SK-N-SH (cell line): Measurements from ENCODE around the gene PACC1. TPM values are rescaled to one million over a fixed set of nuclear protein-coding genes. Genes with fewer than 3 reads are reported as not detected.

Experiments used
- CTCF ChIA-PET: fragments of 300-600, 350-600 bp; formaldehyde crosslinking; extraction: SDS; loops from one replicate; lab custom pipeline; 2021; lab: Yijun Ruan, JAX
- POLR2A ChIA-PET: fragments of 350-600 bp; sonication (Branson Sonifier 250); formaldehyde crosslinking; extraction: SDS; loops from one replicate; lab custom pipeline; 2020; ENCODE audit warnings: antibody characterized with exemption, inconsistent platforms; lab: Yijun Ruan, JAX
- DNase-seq: peaks from one replicate; pipeline ENCODE4 v3.0.0; 2012
- H2AFZ ChIP-seq: fragments of 200-600 bp; sonication (generic); 2 replicates; pipeline ENCODE4 v1.8.1; 2016; ENCODE audit warnings: antibody characterized with exemption, mild to moderate bottlenecking, low read depth
- H3F3A ChIP-seq: fragments of 200-600 bp; sonication (generic); replicated peaks from 2 replicates; pipeline ENCODE3; 2016; ENCODE audit warnings: antibody characterized with exemption, mild to moderate bottlenecking; ENCODE audit not compliant: insufficient read depth
- H3K27ac ChIP-seq, 2 experiments: fragments of 200-500 bp in 1 of 2; fragments of 200-600 bp in 1 of 2; sonication (Bioruptor generic) in 1 of 2; sonication (generic), shearing (Covaris generic) in 1 of 2; 2 replicates each; pipeline versions ENCODE4 v1.5.1 to v1.6.1; 2014 to 2016; ENCODE audit warnings: low read depth in 2 of 2, inconsistent platforms in 1 of 2, low read length in 1 of 2, mild to moderate bottlenecking in 1 of 2, mixed read lengths in 1 of 2
- H3K27me3 ChIP-seq: fragments of 200-600 bp; sonication (generic), shearing (Covaris generic); 2 replicates; pipeline ENCODE4 v1.6.1; 2016; ENCODE audit warnings: mixed run types; ENCODE audit not compliant: insufficient read depth
- H3K36me3 ChIP-seq, 2 experiments: fragments of 200-500 bp in 1 of 2; fragments of 200-600 bp in 1 of 2; sonication (Bioruptor generic) in 1 of 2; sonication (generic) in 1 of 2; replicated peaks in 1 of 2; 2 replicates each; pipeline versions ENCODE3 to v1.5.1; 2014 to 2016; ENCODE audit warnings: low read length in 1 of 2, mild to moderate bottlenecking in 1 of 2; ENCODE audit not compliant: insufficient read depth in 2 of 2, control insufficient read depth in 1 of 2
- H3K4me1 ChIP-seq, 2 experiments: fragments of 200-500 bp in 1 of 2; fragments of 200-600 bp in 1 of 2; sonication (Bioruptor generic) in 1 of 2; sonication (generic), shearing (Covaris generic) in 1 of 2; 2 replicates each; pipeline versions ENCODE4 v1.5.1 to v1.6.1; 2014 to 2016; ENCODE audit warnings: low read depth in 1 of 2, low read length in 1 of 2, mixed run types in 1 of 2; ENCODE audit not compliant: insufficient read depth in 2 of 2, control insufficient read depth in 1 of 2
- H3K4me2 ChIP-seq: fragments of 200-600 bp; sonication (generic), shearing (Covaris generic); 2 replicates; pipeline ENCODE4 v1.6.1; 2017; ENCODE audit warnings: mixed run types
- H3K4me3 ChIP-seq, 2 experiments: fragments of 200-500 bp in 1 of 2; fragments of 200-600 bp in 1 of 2; sonication (Bioruptor generic) in 1 of 2; sonication (generic), shearing (Covaris generic) in 1 of 2; 2 replicates each; pipeline versions ENCODE4 v1.5.1 to v1.8.1; 2014 to 2016; ENCODE audit warnings: low read depth in 2 of 2, inconsistent platforms in 1 of 2, low read length in 1 of 2, mild to moderate bottlenecking in 1 of 2, mixed read lengths in 1 of 2, moderate library complexity in 1 of 2
- H3K79me2 ChIP-seq: fragments of 200-600 bp; sonication (generic); 2 replicates; pipeline ENCODE4 v1.8.1; 2017; ENCODE audit warnings: mild to moderate bottlenecking; ENCODE audit not compliant: insufficient read depth
- H3K9ac ChIP-seq: fragments of 200-600 bp; sonication (generic); 2 replicates; pipeline ENCODE4 v1.6.1; 2017; ENCODE audit warnings: mixed run types
- H3K9me2 ChIP-seq: fragments of 200-600 bp; sonication (generic); 2 replicates; pipeline ENCODE4 v1.6.1; 2017; ENCODE audit warnings: mixed run types
- H3K9me3 ChIP-seq: fragments of 200-600 bp; sonication (generic); 2 replicates; pipeline ENCODE4 v1.6.1; 2017; ENCODE audit warnings: mixed run types, mild to moderate bottlenecking, moderate library complexity
- H4K20me1 ChIP-seq: fragments of 200-600 bp; sonication (generic); 2 replicates; pipeline ENCODE4 v1.6.1; 2017; ENCODE audit warnings: mild to moderate bottlenecking, mixed run types; ENCODE audit not compliant: insufficient read depth
- EZH2phosphoT487 ChIP-seq: fragments of 200-600 bp; sonication (generic); IDR thresholded peaks from 2 replicates; pipeline ENCODE4 v1.6.1; 2017; ENCODE audit warnings: low read depth, mixed run types, mild to moderate bottlenecking, antibody characterized with exemption, moderate library complexity, borderline replicate concordance
- FOXJ3 ChIP-seq: sonication (generic); formaldehyde crosslinking; IDR thresholded peaks from 2 replicates; pipeline ENCODE4 v1.5.1; 2020; ENCODE audit warnings: mild to moderate bottlenecking, missing genetic modification reagents
- GABPA ChIP-seq: IDR thresholded peaks from 2 replicates; pipeline ENCODE4 v1.4.0; 2012; ENCODE audit warnings: low read depth, mild to moderate bottlenecking
- NFIC ChIP-seq: IDR thresholded peaks from 2 replicates; pipeline ENCODE4 v1.4.0; 2012; ENCODE audit warnings: borderline replicate concordance
- RAD21 ChIP-seq: IDR thresholded peaks from 2 replicates; pipeline ENCODE4 v1.6.1; 2012; ENCODE audit warnings: mild to moderate bottlenecking, low read length
- SMC3 ChIP-seq: IDR thresholded peaks from 2 replicates; pipeline ENCODE4 v1.6.1; 2012; ENCODE audit warnings: low read depth, low read length, improper control_type of control experiment
- TAF1 ChIP-seq: IDR thresholded peaks from 2 replicates; pipeline ENCODE4 v1.6.1; 2012; ENCODE audit warnings: low read depth, mild to moderate bottlenecking, low read length, moderate library complexity, borderline replicate concordance
- TEAD4 ChIP-seq: IDR thresholded peaks from 2 replicates; pipeline ENCODE4 v1.4.0; 2012; ENCODE audit warnings: mild to moderate bottlenecking, borderline replicate concordance; ENCODE audit not compliant: insufficient read depth
- WGBS: methylation state at CpG from one replicate; pipeline ENCODE4 v1.1.6; 2017; ENCODE audit warnings: low lambda C conversion rate; 5-methylcytosine and 5-hydroxymethylcytosine counted together
- polyA plus RNA-seq, 3 experiments: library from polyadenylated mRNA; depleted of rRNA; stranded (reverse); fragments of >200 nt; gene quantifications; 2 replicates each; pipeline ENCODE4 v1.2.3, GENCODE V29; 2012
- TF ChIP-seq, protein P1 (sequence below): fragments of 200-600 bp; sonication (generic); IDR thresholded peaks from 2 replicates; pipeline ENCODE4 v1.6.1; 2017; ENCODE audit warnings: antibody characterized with exemption, mild to moderate bottlenecking, moderate library complexity
- TF ChIP-seq, protein P2 (sequence below): IDR thresholded peaks from 2 replicates; pipeline ENCODE4 v1.4.0; 2012; ENCODE audit warnings: low read depth
- TF ChIP-seq, protein P3 (sequence below): IDR thresholded peaks from 2 replicates; pipeline ENCODE4 v1.4.0; 2012; ENCODE audit warnings: low read depth, borderline replicate concordance
- TF ChIP-seq, protein P4 (sequence below): IDR thresholded peaks from 2 replicates; pipeline ENCODE4 v1.6.1; 2012; ENCODE audit warnings: mild to moderate bottlenecking, low read depth, low read length, moderate library complexity
- TF ChIP-seq, protein P5 (sequence below): IDR thresholded peaks from 2 replicates; pipeline ENCODE4; 2012

PACC1 gene
- polyA plus RNA-seq, 1 of the 3 experiments (the other 2 are of a cell fraction), result 23.1 TPM

- Histone ChIP-seq H3K4me2 (no peak overlapping the region), H3K9me3 (no peaks in the 10 kb centered on the region), H2AFZ (no peak overlapping the region), H3K4me3 (no peak overlapping the region; a peak in 1 of 4 replicates), H3K27ac (no peak overlapping the region), H3F3A (no peaks in the 10 kb centered on the region), H3K36me3 (no peaks in the 10 kb centered on the region), H3K4me1 (peaks cover 0 to 14% of the 10 kb centered on the region in 2 experiments; a peak in 1 of 4 replicates), H3K79me2 (no peaks in the 10 kb centered on the region), H3K27me3 (no peaks in the 10 kb centered on the region), H3K9ac (no peak overlapping the region), H4K20me1 (no peaks in the 10 kb centered on the region), H3K9me2 (no peaks in the 10 kb centered on the region)
- CTCF ChIA-PET, result interaction anchor here (0.6 to 8.4 kb wide), 111 partner anchors 9 to 780 kb away, joined by 3 to 187 read pairs (median 5); partner anchors contain the start of genes ATF3, DTL, FLVCR1 and INTS7
- DNase-seq, result peak; percentile 83
- 31% methylated on average over 10 of the region's 10 CpGs for WGBS
- POLR2A ChIA-PET, result interaction anchor here (1.1 kb wide), 1 partner anchor 153 kb away, joined by 3 read pairs; the partner anchor contains the start of gene ATF3
- TF ChIP-seq RAD21 (peak; percentile 98), SMC3 (peak; percentile 95), EZH2phosphoT487 (no peak)
- TF ChIP-seq, protein P1, sequence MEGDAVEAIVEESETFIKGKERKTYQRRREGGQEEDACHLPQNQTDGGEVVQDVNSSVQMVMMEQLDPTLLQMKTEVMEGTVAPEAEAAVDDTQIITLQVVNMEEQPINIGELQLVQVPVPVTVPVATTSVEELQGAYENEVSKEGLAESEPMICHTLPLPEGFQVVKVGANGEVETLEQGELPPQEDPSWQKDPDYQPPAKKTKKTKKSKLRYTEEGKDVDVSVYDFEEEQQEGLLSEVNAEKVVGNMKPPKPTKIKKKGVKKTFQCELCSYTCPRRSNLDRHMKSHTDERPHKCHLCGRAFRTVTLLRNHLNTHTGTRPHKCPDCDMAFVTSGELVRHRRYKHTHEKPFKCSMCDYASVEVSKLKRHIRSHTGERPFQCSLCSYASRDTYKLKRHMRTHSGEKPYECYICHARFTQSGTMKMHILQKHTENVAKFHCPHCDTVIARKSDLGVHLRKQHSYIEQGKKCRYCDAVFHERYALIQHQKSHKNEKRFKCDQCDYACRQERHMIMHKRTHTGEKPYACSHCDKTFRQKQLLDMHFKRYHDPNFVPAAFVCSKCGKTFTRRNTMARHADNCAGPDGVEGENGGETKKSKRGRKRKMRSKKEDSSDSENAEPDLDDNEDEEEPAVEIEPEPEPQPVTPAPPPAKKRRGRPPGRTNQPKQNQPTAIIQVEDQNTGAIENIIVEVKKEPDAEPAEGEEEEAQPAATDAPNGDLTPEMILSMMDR, result peak; percentile 97
Measured at GRCh38 chr1:212455803-212456528, 41.3 kb upstream of the PACC1 start.

- Histone ChIP-seq H4K20me1 (no peaks in the 10 kb centered on the region), H3K9me2 (no peaks in the 10 kb centered on the region), H3K27ac (no peak overlapping the region), H3K4me3 (no peak overlapping the region), H3K79me2 (no peaks in the 10 kb centered on the region), H3K27me3 (no peaks in the 10 kb centered on the region), H3K9me3 (no peaks in the 10 kb centered on the region), H2AFZ (no peak overlapping the region), H3F3A (no peaks in the 10 kb centered on the region), H3K9ac (no peak overlapping the region), H3K4me1 (peaks cover 0 to 20% of the 10 kb centered on the region in 2 experiments; a peak in 1 of 4 replicates), H3K4me2 (no peak overlapping the region), H3K36me3 (no peaks in the 10 kb centered on the region)
- 83% methylated on average over 2 of the region's 2 CpGs for WGBS
- ChIA-PET POLR2A (no interaction called here), CTCF (interaction anchor here (0.6 to 8.4 kb wide), 96 partner anchors 9 to 780 kb away, joined by 3 to 187 read pairs (median 5); partner anchors contain the start of genes ATF3, DTL, INTS7 and NEK2)
- no peak for DNase-seq
- TF ChIP-seq NFIC (no peak), TAF1 (no peak), SMC3 (no peak), FOXJ3 (CRISPR knock-in tag) (no peak), GABPA (no peak), TEAD4 (no peak)
- TF ChIP-seq, protein P2, sequence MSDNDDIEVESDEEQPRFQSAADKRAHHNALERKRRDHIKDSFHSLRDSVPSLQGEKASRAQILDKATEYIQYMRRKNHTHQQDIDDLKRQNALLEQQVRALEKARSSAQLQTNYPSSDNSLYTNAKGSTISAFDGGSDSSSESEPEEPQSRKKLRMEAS, result no peak
- TF ChIP-seq, protein P3, sequence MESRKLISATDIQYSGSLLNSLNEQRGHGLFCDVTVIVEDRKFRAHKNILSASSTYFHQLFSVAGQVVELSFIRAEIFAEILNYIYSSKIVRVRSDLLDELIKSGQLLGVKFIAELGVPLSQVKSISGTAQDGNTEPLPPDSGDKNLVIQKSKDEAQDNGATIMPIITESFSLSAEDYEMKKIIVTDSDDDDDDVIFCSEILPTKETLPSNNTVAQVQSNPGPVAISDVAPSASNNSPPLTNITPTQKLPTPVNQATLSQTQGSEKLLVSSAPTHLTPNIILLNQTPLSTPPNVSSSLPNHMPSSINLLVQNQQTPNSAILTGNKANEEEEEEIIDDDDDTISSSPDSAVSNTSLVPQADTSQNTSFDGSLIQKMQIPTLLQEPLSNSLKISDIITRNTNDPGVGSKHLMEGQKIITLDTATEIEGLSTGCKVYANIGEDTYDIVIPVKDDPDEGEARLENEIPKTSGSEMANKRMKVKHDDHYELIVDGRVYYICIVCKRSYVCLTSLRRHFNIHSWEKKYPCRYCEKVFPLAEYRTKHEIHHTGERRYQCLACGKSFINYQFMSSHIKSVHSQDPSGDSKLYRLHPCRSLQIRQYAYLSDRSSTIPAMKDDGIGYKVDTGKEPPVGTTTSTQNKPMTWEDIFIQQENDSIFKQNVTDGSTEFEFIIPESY, result no peak
- TF ChIP-seq, protein P4, sequence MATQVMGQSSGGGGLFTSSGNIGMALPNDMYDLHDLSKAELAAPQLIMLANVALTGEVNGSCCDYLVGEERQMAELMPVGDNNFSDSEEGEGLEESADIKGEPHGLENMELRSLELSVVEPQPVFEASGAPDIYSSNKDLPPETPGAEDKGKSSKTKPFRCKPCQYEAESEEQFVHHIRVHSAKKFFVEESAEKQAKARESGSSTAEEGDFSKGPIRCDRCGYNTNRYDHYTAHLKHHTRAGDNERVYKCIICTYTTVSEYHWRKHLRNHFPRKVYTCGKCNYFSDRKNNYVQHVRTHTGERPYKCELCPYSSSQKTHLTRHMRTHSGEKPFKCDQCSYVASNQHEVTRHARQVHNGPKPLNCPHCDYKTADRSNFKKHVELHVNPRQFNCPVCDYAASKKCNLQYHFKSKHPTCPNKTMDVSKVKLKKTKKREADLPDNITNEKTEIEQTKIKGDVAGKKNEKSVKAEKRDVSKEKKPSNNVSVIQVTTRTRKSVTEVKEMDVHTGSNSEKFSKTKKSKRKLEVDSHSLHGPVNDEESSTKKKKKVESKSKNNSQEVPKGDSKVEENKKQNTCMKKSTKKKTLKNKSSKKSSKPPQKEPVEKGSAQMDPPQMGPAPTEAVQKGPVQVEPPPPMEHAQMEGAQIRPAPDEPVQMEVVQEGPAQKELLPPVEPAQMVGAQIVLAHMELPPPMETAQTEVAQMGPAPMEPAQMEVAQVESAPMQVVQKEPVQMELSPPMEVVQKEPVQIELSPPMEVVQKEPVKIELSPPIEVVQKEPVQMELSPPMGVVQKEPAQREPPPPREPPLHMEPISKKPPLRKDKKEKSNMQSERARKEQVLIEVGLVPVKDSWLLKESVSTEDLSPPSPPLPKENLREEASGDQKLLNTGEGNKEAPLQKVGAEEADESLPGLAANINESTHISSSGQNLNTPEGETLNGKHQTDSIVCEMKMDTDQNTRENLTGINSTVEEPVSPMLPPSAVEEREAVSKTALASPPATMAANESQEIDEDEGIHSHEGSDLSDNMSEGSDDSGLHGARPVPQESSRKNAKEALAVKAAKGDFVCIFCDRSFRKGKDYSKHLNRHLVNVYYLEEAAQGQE, result no peak
- TF ChIP-seq, protein P5, sequence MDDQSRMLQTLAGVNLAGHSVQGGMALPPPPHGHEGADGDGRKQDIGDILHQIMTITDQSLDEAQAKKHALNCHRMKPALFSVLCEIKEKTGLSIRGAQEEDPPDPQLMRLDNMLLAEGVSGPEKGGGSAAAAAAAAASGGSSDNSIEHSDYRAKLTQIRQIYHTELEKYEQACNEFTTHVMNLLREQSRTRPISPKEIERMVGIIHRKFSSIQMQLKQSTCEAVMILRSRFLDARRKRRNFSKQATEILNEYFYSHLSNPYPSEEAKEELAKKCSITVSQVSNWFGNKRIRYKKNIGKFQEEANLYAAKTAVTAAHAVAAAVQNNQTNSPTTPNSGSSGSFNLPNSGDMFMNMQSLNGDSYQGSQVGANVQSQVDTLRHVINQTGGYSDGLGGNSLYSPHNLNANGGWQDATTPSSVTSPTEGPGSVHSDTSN, result no peak
- TF ChIP-seq, protein P1, result no peak
Measured at GRCh38 chr1:212455401-212455800, 40.7 kb upstream of the PACC1 start.
